Keratinocyte (primary cell): Measurements from ENCODE around the gene ASS1. TPM values are rescaled to one million over a fixed set of nuclear protein-coding genes. Genes with fewer than 3 reads are reported as not detected.
A peak's percentile ranks its signal among the peaks of the same experiment; 100 is the strongest.

Experiments used
- DNase-seq: peaks from one replicate; pipeline ENCODE4 v3.0.0-alpha.2; 2011; ENCODE audit warnings: low read depth, missing footprints, low spot score
- FAIRE-seq: peaks from 2 replicates; lab custom pipeline; 2011; peaks lifted over from hg19 to GRCh38; lab: Jason Lieb, UNC
- H2AFZ ChIP-seq: 2 replicates; pipeline ENCODE4 v1.6.0; 2012; ENCODE audit warnings: low read length, control low read depth, inconsistent platforms; ENCODE audit not compliant: control insufficient read depth
- H3K27ac ChIP-seq: 2 replicates; pipeline ENCODE4 v1.5.1; 2011; ENCODE audit warnings: low read length; ENCODE audit not compliant: control insufficient read depth, insufficient read depth
- H3K27me3 ChIP-seq: 3 replicates; pipeline ENCODE4 v1.6.0; 2011; ENCODE audit warnings: low read length; ENCODE audit not compliant: control insufficient read depth, insufficient read depth; ENCODE audit errors: extremely low read depth
- H3K36me3 ChIP-seq, 2 experiments: 2 replicates in 1 of 2; 3 replicates in 1 of 2; pipeline ENCODE4 v1.5.1; 2011; ENCODE audit warnings: low read length in 2 of 2, mild to moderate bottlenecking in 1 of 2; ENCODE audit not compliant: control insufficient read depth in 2 of 2, insufficient read depth in 2 of 2; ENCODE audit errors: extremely low read depth in 1 of 2
- H3K4me1 ChIP-seq: 3 replicates; pipeline ENCODE4 v1.5.1; 2011; ENCODE audit warnings: low read length; ENCODE audit not compliant: control insufficient read depth, insufficient read depth; ENCODE audit errors: extremely low read depth
- H3K4me2 ChIP-seq: 3 replicates; pipeline ENCODE4 v1.6.0; 2011; ENCODE audit warnings: low read depth, low read length; ENCODE audit not compliant: control insufficient read depth, insufficient read depth; ENCODE audit errors: extremely low read depth
- H3K4me3 ChIP-seq, 3 experiments: fragments of 200-600 bp in 1 of 3; sonication (generic) in 1 of 3; 2 replicates in 2 of 3; 3 replicates in 1 of 3; pipeline ENCODE4 v1.5.1; 2011 to 2016; ENCODE audit warnings: low read length in 3 of 3, mild to moderate bottlenecking in 3 of 3, control low read depth in 2 of 3, inconsistent platforms in 1 of 3, low read depth in 1 of 3, mixed read lengths in 1 of 3, mixed run types in 1 of 3, moderate library complexity in 1 of 3; ENCODE audit not compliant: control insufficient read depth in 2 of 3, insufficient read depth in 2 of 3; ENCODE audit errors: extremely low read depth in 1 of 3
- H3K79me2 ChIP-seq: 2 replicates; pipeline ENCODE4 v1.6.0; 2012; ENCODE audit warnings: low read length; ENCODE audit not compliant: control insufficient read depth, insufficient read depth
- H3K9ac ChIP-seq: 3 replicates; pipeline ENCODE4 v1.6.0; 2011; ENCODE audit warnings: low read length; ENCODE audit not compliant: control insufficient read depth, insufficient read depth; ENCODE audit errors: extremely low read depth
- H3K9me1 ChIP-seq: 3 replicates; pipeline ENCODE4 v1.6.0; 2011; ENCODE audit warnings: low read length; ENCODE audit not compliant: control insufficient read depth, insufficient read depth; ENCODE audit errors: extremely low read depth
- H3K9me3 ChIP-seq: 2 replicates; pipeline ENCODE4 v1.5.1; 2012; ENCODE audit warnings: low read depth, low read length; ENCODE audit not compliant: control insufficient read depth
- H4K20me1 ChIP-seq: 3 replicates; pipeline ENCODE4 v1.6.0; 2011; ENCODE audit warnings: low read length; ENCODE audit not compliant: control insufficient read depth, insufficient read depth; ENCODE audit errors: extremely low read depth
- CTCF ChIP-seq, 3 experiments: IDR thresholded peaks in 1 of 3; conservative IDR thresholded peaks in 1 of 3; optimal IDR thresholded peaks in 1 of 3; 2 replicates in 2 of 3; 3 replicates in 1 of 3; pipeline versions ENCODE3 to v1.5.1; 2011; ENCODE audit warnings: low read length in 3 of 3, mild to moderate bottlenecking in 3 of 3, moderate library complexity in 2 of 3, control low read depth in 1 of 3, inconsistent platforms in 1 of 3; ENCODE audit not compliant: insufficient read depth in 2 of 3; ENCODE audit errors: extremely low read depth in 1 of 3
- EZH2 ChIP-seq: IDR thresholded peaks from one replicate; pipeline ENCODE4 v1.6.1; 2012; ENCODE audit warnings: inconsistent platforms, mild to moderate bottlenecking, low read length, moderate library complexity
- dilution Hi-C: fragments of 300-500 bp; cut with MboI; formaldehyde crosslinking; loops from one replicate; pipeline ENCODE4 v1.7.0; 2020; ENCODE audit warnings: low sequenced_read_pairs; ENCODE audit not compliant: extremely low pct_ligation_motif_present
- polyA plus RNA-seq, 5 experiments: library from polyadenylated mRNA; depleted of rRNA in 3 of 5; stranded (reverse) in 3 of 5; stranded (forward) in 1 of 5; unstranded in 1 of 5; fragments of >200 nt; gene quantifications; 1 replicate in 1 of 5; 2 replicates in 3 of 5; 3 replicates in 1 of 5; pipeline versions ENCODE4 v1.2.1 to v1.2.3, GENCODE V29; 2011 to 2012; ENCODE audit warnings: missing spikeins in 2 of 5, low read depth in 1 of 5, low replicate concordance in 1 of 5

ASS1 gene
- polyA plus RNA-seq, 1 donor (not counting 4 experiments of a cell fraction or from before 2014, with no cell fraction given) = 52.4 TPM

GRCh38 chr9:130426467-130426773 is 18.3 kb upstream of the ASS1 start:
- Histone ChIP-seq H3K9ac (no peak overlapping the region), H3K4me3 (no peak overlapping the region), H3K9me1 (no peaks in the 10 kb centered on the region), H3K79me2 (no peaks in the 10 kb centered on the region), H3K27me3 (peaks cover 29% of the 10 kb centered on the region), H2AFZ (no peak overlapping the region), H4K20me1 (no peaks in the 10 kb centered on the region), H3K4me1 (peaks cover 20% of the 10 kb centered on the region), H3K27ac (peak overlapping the region; percentile 47), H3K9me3 (peaks cover 9% of the 10 kb centered on the region), H3K36me3 (no peaks in the 10 kb centered on the region), H3K4me2 (peak overlapping the region; percentile 71)
- TF ChIP-seq CTCF (optimal IDR thresholded peaks at IDR 0.05 in 1 of 3, IDR thresholded peaks at IDR 0.05 in 1 of 3, conservative IDR thresholded peaks at IDR 0.05 in 1 of 3; ENCODE audit: extremely low read depth in 1 of 3, insufficient read depth in 2 of 3, low read length in 3 of 3) (no peak), EZH2 (no peak)
- no peak for DNase-seq
- dilution Hi-C loops = no loop called here
- no peak for FAIRE-seq

GRCh38 chr9:130426883-130427282 is 17.9 kb upstream of the ASS1 start:
- Histone ChIP-seq H4K20me1 (no peaks in the 10 kb centered on the region), H3K79me2 (no peaks in the 10 kb centered on the region), H3K27ac (peak overlapping the region; percentile 47), H2AFZ (peak overlapping the region; percentile 75), H3K9me3 (peaks cover 9% of the 10 kb centered on the region), H3K4me1 (peaks cover 24% of the 10 kb centered on the region), H3K9me1 (no peaks in the 10 kb centered on the region), H3K4me3 (peak overlapping the region in 1 of 3 experiments; percentile 33), H3K4me2 (peak overlapping the region; percentile 71), H3K36me3 (no peaks in the 10 kb centered on the region), H3K27me3 (peaks cover 26% of the 10 kb centered on the region), H3K9ac (peak overlapping the region; percentile 22)
- DNase-seq (peak; percentile 74), FAIRE-seq (peak; percentile 99)
- dilution Hi-C loops = no loop called here
- TF ChIP-seq EZH2 (no peak), CTCF (optimal IDR thresholded peaks at IDR 0.05 in 1 of 3, IDR thresholded peaks at IDR 0.05 in 1 of 3, conservative IDR thresholded peaks at IDR 0.05 in 1 of 3; ENCODE audit: extremely low read depth in 1 of 3, insufficient read depth in 2 of 3, low read length in 3 of 3) (peak in 1 of 3 experiments; percentile 4)
